Endothelial cell of umbilical vein (primary cell): ENCODE measurements around the gene UMPS. TPM values are rescaled to one million over a fixed set of nuclear protein-coding genes. Genes with fewer than 3 reads are reported as not detected.

Experiments used
- BruUV-seq: library from RNA; stranded (reverse); fragments of 400-500 nt; replicated peaks from 2 replicates; lab custom pipeline; 2021; lab: Mats Ljungman, UMichigan
- CTCF ChIA-PET: fragments of 300-600, 350-600 bp; sonication (Branson Sonifier 250); formaldehyde crosslinking; loops from one replicate; lab custom pipeline; 2021; ENCODE audit warnings: antibody characterized with exemption, inconsistent platforms; lab: Charles Lee
- POLR2A ChIA-PET: fragments of 300-600, 350-600 bp; sonication (Branson Sonifier 250); formaldehyde crosslinking; loops from one replicate; lab custom pipeline; 2021; ENCODE audit warnings: antibody characterized with exemption, inconsistent platforms; lab: Charles Lee
- DNase-seq: peaks from one replicate; pipeline ENCODE4 v3.0.0-alpha.2; 2011; ENCODE audit warnings: low read depth, low spot score
- FAIRE-seq: peaks from 2 replicates; lab custom pipeline; 2011; peaks lifted over from hg19 to GRCh38; lab: Jason Lieb, UNC
- H2AFZ ChIP-seq: 2 replicates; pipeline ENCODE4 v1.6.0; 2012; ENCODE audit warnings: low read depth, low read length, control low read depth, inconsistent platforms
- H3K27ac ChIP-seq: 2 replicates; pipeline ENCODE4 v1.5.1; 2011; ENCODE audit warnings: low read depth, mild to moderate bottlenecking, control low read depth, low read length, moderate library complexity; ENCODE audit not compliant: insufficient read depth
- H3K27me3 ChIP-seq, 2 experiments: 2 replicates each; pipeline versions ENCODE4 v1.6.0 to v1.6.1; 2011; ENCODE audit warnings: low read length in 2 of 2, mixed read lengths in 1 of 2; ENCODE audit not compliant: control insufficient read depth in 2 of 2, insufficient read depth in 2 of 2
- H3K36me3 ChIP-seq, 2 experiments: 2 replicates in 1 of 2; 3 replicates in 1 of 2; pipeline ENCODE4 v1.5.1; 2011; ENCODE audit warnings: low read length in 2 of 2, mild to moderate bottlenecking in 1 of 2, moderate library complexity in 1 of 2; ENCODE audit not compliant: control insufficient read depth in 2 of 2, insufficient read depth in 2 of 2; ENCODE audit errors: extremely low read depth in 1 of 2
- H3K4me1 ChIP-seq: 3 replicates; pipeline ENCODE4 v1.5.1; 2011; ENCODE audit warnings: mild to moderate bottlenecking, low read length; ENCODE audit not compliant: control insufficient read depth, insufficient read depth; ENCODE audit errors: extremely low read depth
- H3K4me2 ChIP-seq: 2 replicates; pipeline ENCODE4 v1.6.1; 2011; ENCODE audit warnings: low read length, control low read depth, mixed read lengths; ENCODE audit not compliant: insufficient read depth
- H3K4me3 ChIP-seq, 3 experiments: fragments of 200-600 bp in 1 of 3; sonication (generic), shearing (Covaris generic) in 1 of 3; replicated peaks in 1 of 3; 2 replicates each; pipeline ENCODE4 v1.5.1; 2011 to 2016; ENCODE audit warnings: control low read depth in 3 of 3, low read length in 3 of 3, mild to moderate bottlenecking in 2 of 3, inconsistent platforms in 1 of 3, low read depth in 1 of 3, moderate library complexity in 1 of 3; ENCODE audit not compliant: insufficient read depth in 1 of 3
- H3K79me2 ChIP-seq: 2 replicates; pipeline ENCODE4 v1.6.0; 2012; ENCODE audit warnings: low read length, inconsistent platforms; ENCODE audit not compliant: control insufficient read depth, insufficient read depth
- H3K9ac ChIP-seq: replicated peaks from 2 replicates; pipeline ENCODE3; 2011; ENCODE audit warnings: low read length, control low read depth; ENCODE audit not compliant: insufficient read depth; ENCODE audit errors: extremely low read depth
- H3K9me1 ChIP-seq: replicated peaks from 3 replicates; pipeline ENCODE4 v1.6.0; 2011; ENCODE audit warnings: mild to moderate bottlenecking, low read length; ENCODE audit not compliant: control insufficient read depth, insufficient read depth; ENCODE audit errors: extremely low read depth
- H3K9me3 ChIP-seq: replicated peaks from 2 replicates; pipeline ENCODE4 v1.5.1; 2012; ENCODE audit warnings: low read length, inconsistent platforms; ENCODE audit not compliant: control insufficient read depth, insufficient read depth
- H4K20me1 ChIP-seq: replicated peaks from 2 replicates; pipeline ENCODE3; 2011; ENCODE audit warnings: mild to moderate bottlenecking, low read length; ENCODE audit not compliant: control insufficient read depth, insufficient read depth; ENCODE audit errors: extremely low read depth
- CTCF ChIP-seq, 2 donors: IDR thresholded peaks; 1 replicate in 1 of 2; 2 replicates in 1 of 2; pipeline ENCODE4 v1.5.1; 2011; ENCODE audit warnings: low read length in 2 of 2, mild to moderate bottlenecking in 2 of 2, moderate library complexity in 2 of 2, control low read depth in 1 of 2, inconsistent platforms in 1 of 2, low read depth in 1 of 2; ENCODE audit not compliant: insufficient read depth in 1 of 2; ENCODE audit errors: extremely low read depth in 1 of 2
- EZH2 ChIP-seq: IDR thresholded peaks from 2 replicates; pipeline ENCODE4 v1.6.1; 2012; ENCODE audit warnings: borderline replicate concordance, low read depth, mild to moderate bottlenecking, moderate library complexity, low read length, inconsistent platforms; ENCODE audit not compliant: severe bottlenecking
- FOS ChIP-seq: IDR thresholded peaks from 2 replicates; pipeline ENCODE4 v1.6.1; 2011; ENCODE audit warnings: mild to moderate bottlenecking, low read length, moderate library complexity, borderline replicate concordance; ENCODE audit not compliant: insufficient read depth
- GATA2 ChIP-seq: IDR thresholded peaks from 2 replicates; pipeline ENCODE4 v1.7.0; 2011; ENCODE audit warnings: low read depth, mild to moderate bottlenecking, moderate library complexity, mixed read lengths, low read length; ENCODE audit not compliant: insufficient read length, insufficient read depth
- JUN ChIP-seq: IDR thresholded peaks from 2 replicates; pipeline ENCODE4 v1.6.1; 2011; ENCODE audit warnings: borderline replicate concordance, low read depth; ENCODE audit not compliant: insufficient read length, insufficient read depth
- MAX ChIP-seq: IDR thresholded peaks from 2 replicates; pipeline ENCODE4 v1.6.1; 2011; ENCODE audit not compliant: insufficient read depth, insufficient read length
- MYC ChIP-seq: IDR thresholded peaks from one replicate; pipeline ENCODE4 v1.6.1; 2011; ENCODE audit warnings: mild to moderate bottlenecking, low read depth, low read length
- POLR2A ChIP-seq: IDR thresholded peaks from 2 replicates; pipeline ENCODE4 v1.6.1; 2012; ENCODE audit warnings: low read depth, mild to moderate bottlenecking, control low read depth, low read length
- POLR2AphosphoS5 ChIP-seq: IDR thresholded peaks from 2 replicates; pipeline ENCODE4 v1.6.1; 2012; ENCODE audit warnings: low read depth, mild to moderate bottlenecking, control low read depth, low read length, moderate library complexity; ENCODE audit not compliant: insufficient read depth
- dilution Hi-C: fragments of 300-500 bp; cut with MboI; formaldehyde crosslinking; loops from one replicate; pipeline ENCODE4 v1.15.0; 2019; ENCODE audit warnings: low sequenced_read_pairs; ENCODE audit not compliant: extremely low pct_ligation_motif_present
- intact Hi-C: fragments of 100-400 bp; cut with micrococcal nuclease; formaldehyde crosslinking; loops from one replicate; pipeline ENCODE4 v1.10.0; 2022
- polyA plus RNA-seq, 4 experiments: library from polyadenylated mRNA; depleted of rRNA in 3 of 4; stranded (reverse) in 3 of 4; unstranded in 1 of 4; fragments of >200 nt; gene quantifications; 2 replicates each; pipeline versions ENCODE4 v1.2.1 to v1.2.3, GENCODE V29; 2011 to 2012; ENCODE audit warnings: missing spikeins in 1 of 4
- total RNA-seq: library from RNA; stranded (reverse); gene quantifications from 2 replicates; pipeline ENCODE4 v1.2.3, GENCODE V29; 2021

UMPS gene
- total and polyA plus RNA-seq, 2 donors (not counting 3 experiments of a cell fraction or from before 2014, with no cell fraction given) = 38.6 to 50.2 TPM

- DNase-seq (no peak), FAIRE-seq (no peak)
- Histone ChIP-seq H4K20me1 (no peaks in the 10 kb centered on the region), H3K9me1 (no peaks in the 10 kb centered on the region), H3K79me2 (no peaks in the 10 kb centered on the region), H3K27ac (no peak overlapping the region), H3K36me3 (no peaks in the 10 kb centered on the region), H2AFZ (no peak overlapping the region), H3K27me3 (peaks cover 5 to 7% of the 10 kb centered on the region in 2 experiments), H3K4me1 (no peaks in the 10 kb centered on the region), H3K4me2 (no peak overlapping the region), H3K9ac (no peak overlapping the region), H3K9me3 (no peaks in the 10 kb centered on the region), H3K4me3 (no peak overlapping the region)
- TF ChIP-seq CTCF (IDR thresholded peaks at IDR 0.05; ENCODE audit: extremely low read depth in 1 of 2, insufficient read depth in 1 of 2, low read depth in 1 of 2, low read length in 2 of 2) = no peak
- TF ChIP-seq MYC = no peak
- TF ChIP-seq EZH2 = no peak
- TF ChIP-seq MAX = no peak
- no peak for TF ChIP-seq GATA2
- no peak for TF ChIP-seq JUN
- TF ChIP-seq POLR2A = no peak
- TF ChIP-seq POLR2AphosphoS5 = no peak
- TF ChIP-seq FOS = no peak
- ChIA-PET POLR2A (no interaction called here), CTCF (interaction anchor here (1.4 to 10.1 kb wide), 2 partner anchors 123 to 134 kb away, joined by 3 to 301 read pairs; no protein-coding TSS in a partner anchor)
- no TSS peak for BruUV-seq
- intact Hi-C loops = no loop called here
- dilution Hi-C loops = no loop called here
Observed at GRCh38 chr3:124684459-124684858, 45.8 kb upstream of the UMPS start.
